GM21447 (cell line): Measurements from ENCODE around the gene DNAJB5.
"Not testable (repeated sequence)": the region's sequence is repeated elsewhere in the genome, so short reads cannot be mapped to it uniquely, and the experiment has no call there.

Experiments
- ATAC-seq: cut with Tn5 transposase; IDR thresholded peaks from one replicate; pipeline ENCODE4 v1.9.1; 2021; ENCODE audit not compliant: unreplicated experiment

The DNAJB5 gene

GRCh38 chr9:34989003-34989945, at the start of gene DNAJB5:
Gene DNAJB5 (plus strand): TSS chr9:34989745. CDS start chr9:34990631, 886 bp downstream.
- peak; percentile 88 for ATAC-seq

- not testable (repeated sequence) for ATAC-seq
Observed at GRCh38 chr9:34939989-34940388, 49.6 kb upstream of the DNAJB5 start.

GRCh38 chr9:34948451-34948850, 41.1 kb upstream of the DNAJB5 start:
- no peak for ATAC-seq

- ATAC-seq: no peak
Observed at GRCh38 chr9:34954225-34954624, 35.3 kb upstream of the DNAJB5 start.

- ATAC-seq: not testable (repeated sequence)
Observed at GRCh38 chr9:34956066-34956465, 33.5 kb upstream of the DNAJB5 start.

- no peak for ATAC-seq
Observed at GRCh38 chr9:34956648-34957047, 32.9 kb upstream of the DNAJB5 start.

GRCh38 chr9:34957492-34958410, 31.8 kb upstream of the DNAJB5 start, which contains the start of gene PHF24:
Gene PHF24 (plus strand): TSS chr9:34958285. CDS start chr9:34971299, 13,014 bp downstream.
- ATAC-seq: no peak

- ATAC-seq: no peak
Observed at GRCh38 chr9:34958411-34958982, 31.0 kb upstream of the DNAJB5 start.

- no peak for ATAC-seq
Observed at GRCh38 chr9:34959461-34959860, 30.1 kb upstream of the DNAJB5 start.

GRCh38 chr9:34961574-34962490, 27.7 kb upstream of the DNAJB5 start:
- ATAC-seq: no peak

- ATAC-seq: no peak
Observed at GRCh38 chr9:34962546-34962945, 27.0 kb upstream of the DNAJB5 start.

- ATAC-seq: no peak
Observed at GRCh38 chr9:34963552-34963951, 26.0 kb upstream of the DNAJB5 start.

- no peak for ATAC-seq
Observed at GRCh38 chr9:34964458-34964857, 25.1 kb upstream of the DNAJB5 start.

- no peak for ATAC-seq
Observed at GRCh38 chr9:34971146-34971811, 18.3 kb upstream of the DNAJB5 start.

GRCh38 chr9:34974664-34975063, 14.9 kb upstream of the DNAJB5 start:
- no peak for ATAC-seq

- ATAC-seq: no peak
Observed at GRCh38 chr9:34976441-34976840, 13.1 kb upstream of the DNAJB5 start.

GRCh38 chr9:34976992-34977391, 12.6 kb upstream of the DNAJB5 start:
- no peak for ATAC-seq

- no peak for ATAC-seq
Observed at GRCh38 chr9:34980181-34980761, 9.3 kb upstream of the DNAJB5 start.

- ATAC-seq: no peak
Observed at GRCh38 chr9:34982361-34982760, 7.2 kb upstream of the DNAJB5 start.
